Neural crest cell (in vitro differentiated cells): ENCODE data around the gene CYTH2. TPM values are rescaled to one million over a fixed set of nuclear protein-coding genes. Genes with fewer than 3 reads are reported as not detected.

Source experiments
- DNase-seq: peaks from one replicate; pipeline ENCODE4 v3.0.0; 2021; ENCODE audit warnings: low read depth, mixed read lengths, low spot score
- H3K27ac Mint-ChIP-seq: one replicate; pipeline ENCODE4 v1.8.0; 2021; ENCODE audit warnings: mild to moderate bottlenecking, mixed read lengths; ENCODE audit not compliant: unreplicated experiment
- H3K27me3 Mint-ChIP-seq: 2 replicates; pipeline ENCODE4 v1.8.0; 2021; ENCODE audit warnings: low read depth, mild to moderate bottlenecking, mixed read lengths
- H3K36me3 Mint-ChIP-seq: 2 replicates; pipeline ENCODE4 v1.8.0; 2021; ENCODE audit warnings: low read depth, mild to moderate bottlenecking, mixed read lengths
- H3K4me1 Mint-ChIP-seq: 2 replicates; pipeline ENCODE4 v1.8.0; 2021; ENCODE audit warnings: mixed read lengths
- H3K4me3 Mint-ChIP-seq: one replicate; pipeline ENCODE4 v1.8.0; 2021; ENCODE audit warnings: mild to moderate bottlenecking, mixed read lengths
- H3K9me3 Mint-ChIP-seq: 2 replicates; pipeline ENCODE4 v1.8.0; 2021; ENCODE audit warnings: mixed read lengths
- total RNA-seq: library from RNA; stranded (reverse); gene quantifications from 2 replicates; pipeline ENCODE4 v1.2.1, GENCODE V29; 2021
- TF ChIP-seq, protein P1 (sequence below): fragments of 200-600 bp; sonication (generic); conservative IDR thresholded peaks from 2 replicates; pipeline ENCODE4 v1.5.0; 2021; ENCODE audit warnings: antibody characterized with exemption, mild to moderate bottlenecking

Gene CYTH2
- total RNA-seq, 1 donor from 2014 or later = 196 TPM

DNA sequence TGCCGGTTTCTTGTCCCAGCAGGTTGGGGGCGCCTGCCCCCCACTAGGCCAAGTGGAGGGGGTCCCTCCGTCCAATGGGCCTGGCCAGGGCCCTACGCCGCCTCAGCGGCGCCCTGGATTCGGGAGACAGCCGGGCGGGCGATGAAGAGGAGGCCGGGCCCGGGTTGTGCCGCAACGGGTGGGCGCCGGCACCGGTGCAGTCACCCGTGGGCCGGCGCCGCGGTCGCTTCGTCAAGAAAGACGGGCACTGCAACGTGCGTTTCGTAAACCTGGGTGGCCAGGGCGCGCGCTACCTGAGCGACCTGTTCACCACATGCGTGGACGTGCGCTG, 7.6 kb upstream of the CYTH2 start:
- no peaks in the 10 kb centered on the region for H3K27me3 Mint-ChIP-seq
- H3K9me3 Mint-ChIP-seq = no peaks in the 10 kb centered on the region
- peaks cover 5% of the 10 kb centered on the region for H3K4me1 Mint-ChIP-seq
- H3K27ac Mint-ChIP-seq = no peak overlapping the region
- TF ChIP-seq, protein P1, sequence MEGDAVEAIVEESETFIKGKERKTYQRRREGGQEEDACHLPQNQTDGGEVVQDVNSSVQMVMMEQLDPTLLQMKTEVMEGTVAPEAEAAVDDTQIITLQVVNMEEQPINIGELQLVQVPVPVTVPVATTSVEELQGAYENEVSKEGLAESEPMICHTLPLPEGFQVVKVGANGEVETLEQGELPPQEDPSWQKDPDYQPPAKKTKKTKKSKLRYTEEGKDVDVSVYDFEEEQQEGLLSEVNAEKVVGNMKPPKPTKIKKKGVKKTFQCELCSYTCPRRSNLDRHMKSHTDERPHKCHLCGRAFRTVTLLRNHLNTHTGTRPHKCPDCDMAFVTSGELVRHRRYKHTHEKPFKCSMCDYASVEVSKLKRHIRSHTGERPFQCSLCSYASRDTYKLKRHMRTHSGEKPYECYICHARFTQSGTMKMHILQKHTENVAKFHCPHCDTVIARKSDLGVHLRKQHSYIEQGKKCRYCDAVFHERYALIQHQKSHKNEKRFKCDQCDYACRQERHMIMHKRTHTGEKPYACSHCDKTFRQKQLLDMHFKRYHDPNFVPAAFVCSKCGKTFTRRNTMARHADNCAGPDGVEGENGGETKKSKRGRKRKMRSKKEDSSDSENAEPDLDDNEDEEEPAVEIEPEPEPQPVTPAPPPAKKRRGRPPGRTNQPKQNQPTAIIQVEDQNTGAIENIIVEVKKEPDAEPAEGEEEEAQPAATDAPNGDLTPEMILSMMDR = no peak
- H3K36me3 Mint-ChIP-seq = no peaks in the 10 kb centered on the region
- DNase-seq = no peak
- no peak overlapping the region for H3K4me3 Mint-ChIP-seq

DNA sequence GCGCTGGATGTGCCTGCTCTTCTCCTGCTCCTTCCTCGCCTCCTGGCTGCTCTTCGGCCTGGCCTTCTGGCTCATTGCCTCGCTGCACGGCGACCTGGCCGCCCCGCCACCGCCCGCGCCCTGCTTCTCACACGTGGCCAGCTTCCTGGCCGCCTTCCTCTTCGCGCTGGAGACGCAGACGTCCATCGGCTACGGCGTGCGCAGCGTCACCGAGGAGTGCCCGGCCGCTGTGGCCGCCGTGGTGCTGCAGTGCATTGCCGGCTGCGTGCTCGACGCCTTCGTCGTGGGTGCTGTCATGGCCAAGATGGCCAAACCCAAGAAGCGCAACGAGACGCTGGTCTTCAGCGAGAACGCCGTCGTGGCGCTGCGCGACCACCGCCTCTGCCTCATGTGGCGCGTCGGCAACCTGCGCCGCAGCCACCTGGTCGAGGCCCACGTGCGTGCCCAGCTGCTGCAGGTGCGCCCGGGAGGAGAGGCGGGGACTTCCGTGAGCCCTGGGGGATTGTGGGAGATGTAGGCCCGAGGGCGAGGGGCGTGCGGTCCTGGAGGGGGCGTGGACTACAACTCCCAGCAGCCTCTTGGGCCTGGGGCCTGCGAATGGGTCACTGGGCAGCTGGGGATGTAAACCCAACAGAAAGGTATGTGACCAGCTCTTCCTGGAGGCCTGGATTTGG, 7.0 kb upstream of the CYTH2 start:
- Mint-ChIP-seq H3K27ac (peak overlapping the region; percentile 19), H3K4me3 (no peak overlapping the region), H3K36me3 (no peaks in the 10 kb centered on the region), H3K27me3 (no peaks in the 10 kb centered on the region), H3K9me3 (no peaks in the 10 kb centered on the region), H3K4me1 (peaks cover 5% of the 10 kb centered on the region)
- DNase-seq = no peak
- TF ChIP-seq, protein P1 = no peak

DNA sequence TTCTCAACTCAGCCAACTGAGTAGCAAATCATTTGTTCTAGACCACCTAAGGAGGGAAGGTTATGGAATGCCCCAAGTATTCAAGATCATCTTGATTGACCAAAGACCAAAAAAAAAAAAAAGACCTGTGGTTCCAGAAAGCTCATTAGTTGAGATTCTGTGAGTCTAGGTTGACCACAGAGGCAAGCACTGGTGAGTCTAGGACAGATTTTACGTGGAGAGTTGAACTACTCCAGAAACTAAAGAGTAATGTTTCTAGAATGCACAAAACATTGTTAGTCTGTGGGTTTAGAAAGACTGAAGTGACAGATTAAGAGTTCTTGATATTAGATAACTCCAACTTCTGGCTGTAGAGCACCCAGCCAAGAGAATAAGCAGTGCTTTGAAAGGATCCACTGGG, 4.0 kb upstream of the CYTH2 start:
- no peak for DNase-seq
- TF ChIP-seq, protein P1 = no peak
- Mint-ChIP-seq H3K36me3 (peaks cover 3% of the 10 kb centered on the region), H3K27ac (no peak overlapping the region), H3K4me1 (peaks cover 20% of the 10 kb centered on the region), H3K4me3 (no peak overlapping the region), H3K27me3 (peaks cover 6% of the 10 kb centered on the region), H3K9me3 (no peaks in the 10 kb centered on the region)

DNA sequence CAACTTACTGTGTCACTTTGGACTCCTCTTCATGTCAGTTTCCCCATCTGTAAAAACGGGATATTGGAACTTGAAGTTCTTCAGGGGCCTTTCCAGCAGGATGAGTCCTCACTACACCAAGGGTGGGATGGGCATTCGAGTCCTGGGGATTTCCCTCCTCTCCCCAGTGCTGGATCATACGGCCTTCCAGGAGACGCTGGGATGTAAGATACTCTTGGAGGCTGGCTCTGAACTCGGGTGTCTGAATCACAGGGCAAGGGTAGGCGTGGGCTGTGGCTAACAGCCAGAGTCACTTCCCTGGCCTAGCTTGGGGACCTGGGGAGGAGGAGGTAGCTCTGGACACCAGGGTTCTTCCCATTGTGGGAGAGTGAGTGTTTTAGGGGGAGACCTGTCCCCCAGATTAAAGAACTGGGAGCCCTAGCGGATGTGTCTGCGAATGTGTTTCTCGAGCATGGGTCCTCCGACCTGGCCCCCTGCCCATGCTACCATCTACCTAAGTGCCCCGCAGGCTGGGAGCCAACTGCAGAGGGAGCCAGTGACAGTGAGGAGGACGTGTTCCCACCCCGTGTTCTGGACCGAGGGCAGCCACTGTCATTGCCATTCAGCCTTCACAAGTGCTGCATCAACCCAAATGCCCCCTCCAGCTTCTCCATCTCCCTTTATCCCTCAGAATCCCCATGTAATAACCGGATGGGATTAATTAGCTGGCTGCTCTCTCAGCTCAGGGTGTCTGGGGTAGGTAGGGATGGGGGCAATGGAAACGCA, 2.4 kb upstream of the CYTH2 start:
- Mint-ChIP-seq H3K36me3 (peaks cover 10% of the 10 kb centered on the region), H3K27ac (no peak overlapping the region), H3K4me1 (peaks cover 28% of the 10 kb centered on the region), H3K9me3 (no peaks in the 10 kb centered on the region), H3K27me3 (peaks cover 6% of the 10 kb centered on the region), H3K4me3 (no peak overlapping the region)
- no peak for DNase-seq
- TF ChIP-seq, protein P1 = no peak

DNA sequence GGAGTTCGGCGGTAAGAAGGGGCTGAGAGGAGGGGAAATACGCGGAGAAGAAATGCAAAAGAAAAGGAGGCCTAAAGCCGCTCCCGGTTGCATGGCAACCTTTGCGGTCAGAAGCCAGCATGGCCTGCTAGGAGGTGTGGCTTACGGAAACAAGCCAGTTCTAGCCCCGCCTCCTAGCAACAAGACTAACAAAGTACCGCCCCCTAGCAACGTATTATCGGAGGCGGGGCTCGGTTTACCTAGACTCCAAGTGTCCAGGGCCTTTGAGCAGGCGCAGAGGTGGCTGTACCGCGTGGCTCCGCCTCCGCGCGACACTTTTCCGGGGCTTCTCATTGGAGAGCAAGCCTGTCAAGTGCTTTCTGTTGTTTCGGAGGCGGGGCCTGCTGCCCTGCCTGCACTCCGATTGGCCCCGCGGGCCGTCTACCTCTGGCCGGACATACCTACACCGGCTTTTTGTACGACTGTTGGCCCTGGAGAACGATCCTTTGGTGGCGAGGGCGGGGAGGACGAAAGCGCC, 339 bp upstream of the CYTH2 start:
- H3K36me3 Mint-ChIP-seq = peaks cover 13% of the 10 kb centered on the region
- H3K27me3 Mint-ChIP-seq = peaks cover 6% of the 10 kb centered on the region
- peak; percentile 96 for DNase-seq
- no peaks in the 10 kb centered on the region for H3K9me3 Mint-ChIP-seq
- peaks cover 28% of the 10 kb centered on the region for H3K4me1 Mint-ChIP-seq
- TF ChIP-seq, protein P1 = no peak
- H3K27ac Mint-ChIP-seq = peak overlapping the region; percentile 99
- peak overlapping the region; percentile 98 for H3K4me3 Mint-ChIP-seq
